ENCODE measurements around the gene CDK12. TPM values are rescaled to one million over a fixed set of nuclear protein-coding genes. Genes with fewer than 3 reads are reported as not detected.

Gene CDK12
- total RNA-seq, 2 donors from 2014 or later, result 37.7 to 75.8 TPM

- Histone ChIP-seq H3K36me3 (peaks cover 0 to 2% of the 10 kb centered on the region in 2 donors), H3K4me3 (no peak overlapping the region), H3K9me3 (no peaks in the 10 kb centered on the region), H3K27me3 (replicated peaks; ENCODE audit: insufficient read depth) (no peaks in the 10 kb centered on the region), H3K27ac (no peak overlapping the region), H3K4me1 (replicated peaks) (no peaks in the 10 kb centered on the region)
- DNase-seq (ENCODE audit: low spot score), result no peak
- intact Hi-C loops (cut with DNase I), result no loop called here
- TF ChIP-seq, protein P1, sequence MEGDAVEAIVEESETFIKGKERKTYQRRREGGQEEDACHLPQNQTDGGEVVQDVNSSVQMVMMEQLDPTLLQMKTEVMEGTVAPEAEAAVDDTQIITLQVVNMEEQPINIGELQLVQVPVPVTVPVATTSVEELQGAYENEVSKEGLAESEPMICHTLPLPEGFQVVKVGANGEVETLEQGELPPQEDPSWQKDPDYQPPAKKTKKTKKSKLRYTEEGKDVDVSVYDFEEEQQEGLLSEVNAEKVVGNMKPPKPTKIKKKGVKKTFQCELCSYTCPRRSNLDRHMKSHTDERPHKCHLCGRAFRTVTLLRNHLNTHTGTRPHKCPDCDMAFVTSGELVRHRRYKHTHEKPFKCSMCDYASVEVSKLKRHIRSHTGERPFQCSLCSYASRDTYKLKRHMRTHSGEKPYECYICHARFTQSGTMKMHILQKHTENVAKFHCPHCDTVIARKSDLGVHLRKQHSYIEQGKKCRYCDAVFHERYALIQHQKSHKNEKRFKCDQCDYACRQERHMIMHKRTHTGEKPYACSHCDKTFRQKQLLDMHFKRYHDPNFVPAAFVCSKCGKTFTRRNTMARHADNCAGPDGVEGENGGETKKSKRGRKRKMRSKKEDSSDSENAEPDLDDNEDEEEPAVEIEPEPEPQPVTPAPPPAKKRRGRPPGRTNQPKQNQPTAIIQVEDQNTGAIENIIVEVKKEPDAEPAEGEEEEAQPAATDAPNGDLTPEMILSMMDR (IDR thresholded peaks at IDR 0.05), result no peak
- TF ChIP-seq POLR2A (IDR thresholded peaks at IDR 0.05) (no peak), POLR2AphosphoS5 (IDR thresholded peaks at IDR 0.05) (no peak)
- WGBS, result 62% methylated on average over 1 of the region's 1 CpG
These were observed 107.8 kb downstream of the CDK12 start for GRCh38 chr17:39569126-39569525.

- Histone ChIP-seq H3K4me3 (no peak overlapping the region), H3K27me3 (replicated peaks; ENCODE audit: insufficient read depth) (no peaks in the 10 kb centered on the region), H3K9me3 (no peaks in the 10 kb centered on the region), H3K4me1 (replicated peaks) (no peaks in the 10 kb centered on the region), H3K36me3 (no peaks in the 10 kb centered on the region), H3K27ac (no peak overlapping the region)
- 83% methylated on average over 2 of the region's 2 CpGs for WGBS
- DNase-seq (ENCODE audit: low spot score), result no peak
- TF ChIP-seq, protein P1 (IDR thresholded peaks at IDR 0.05), result no peak
- no peak for TF ChIP-seq POLR2A (IDR thresholded peaks at IDR 0.05)
- intact Hi-C loops (cut with DNase I), result no loop called here
These were observed 110.8 kb downstream of the CDK12 start for GRCh38 chr17:39572121-39572520.

DNA sequence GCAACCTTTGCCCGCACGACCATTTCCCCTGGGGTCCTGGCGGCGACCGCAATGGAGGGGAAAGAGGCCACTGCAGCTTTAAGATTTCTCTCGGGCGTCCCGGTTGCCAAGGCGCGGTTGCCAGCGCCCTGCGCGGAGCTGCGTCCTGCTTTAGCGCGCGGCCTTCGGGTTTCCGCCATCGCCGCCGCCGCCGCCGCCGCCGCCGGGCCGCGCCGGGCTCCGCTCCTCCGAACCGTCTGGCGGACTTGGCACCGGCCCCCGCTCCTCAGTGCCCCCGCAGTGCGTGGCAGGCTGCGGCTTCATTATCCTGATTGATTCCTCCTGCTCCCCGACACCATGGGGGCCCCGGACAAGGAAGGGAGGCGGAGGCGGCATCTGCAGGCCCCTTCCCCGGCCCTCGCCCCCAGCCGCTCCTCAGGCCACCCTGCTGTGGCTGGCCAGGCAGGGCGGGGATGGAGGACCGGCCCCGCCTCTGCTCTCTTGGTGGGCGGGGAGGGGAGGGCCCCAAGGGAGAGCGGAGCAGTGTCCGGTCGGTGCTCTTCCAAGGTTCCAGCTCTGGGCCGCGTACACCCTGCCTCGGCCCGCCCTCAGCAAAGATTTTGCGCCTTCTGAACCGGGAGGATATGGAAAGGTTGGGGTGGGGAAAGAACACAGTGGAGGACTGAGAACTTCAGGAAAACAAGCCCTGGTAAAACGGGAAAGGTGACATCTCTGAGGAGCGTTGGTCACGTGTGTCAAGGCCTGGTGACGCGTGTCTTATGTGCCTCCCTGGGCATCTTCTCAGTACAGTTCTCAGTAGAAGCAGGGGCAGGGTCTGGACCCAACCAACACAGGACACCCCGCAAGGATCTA lies 112.4 kb downstream of the CDK12 start:
- Histone ChIP-seq H3K36me3 (no peaks in the 10 kb centered on the region), H3K27ac (peak overlapping the region; percentile 91 to 93), H3K27me3 (replicated peaks; ENCODE audit: insufficient read depth) (no peaks in the 10 kb centered on the region), H3K4me3 (peak overlapping the region; percentile 60 to 70), H3K4me1 (replicated peaks) (no peaks in the 10 kb centered on the region), H3K9me3 (no peaks in the 10 kb centered on the region)
- TF ChIP-seq, protein P1 (IDR thresholded peaks at IDR 0.05), result no peak
- TF ChIP-seq POLR2AphosphoS5 (IDR thresholded peaks at IDR 0.05), result peak; percentile 71
- no peak for TF ChIP-seq POLR2A (IDR thresholded peaks at IDR 0.05)
- peak; percentile 75 for DNase-seq (ENCODE audit: low spot score)
- WGBS, result 1% methylated on average over 63 of the region's 66 CpGs
- intact Hi-C loops (cut with DNase I), result no loop called here

- TF ChIP-seq, protein P1 (IDR thresholded peaks at IDR 0.05), result no peak
- no peak for TF ChIP-seq POLR2A (IDR thresholded peaks at IDR 0.05)
- TF ChIP-seq POLR2AphosphoS5 (IDR thresholded peaks at IDR 0.05), result no peak
- 32% methylated on average over 7 of the region's 7 CpGs for WGBS
- intact Hi-C loops (cut with DNase I), result no loop called here
These were observed 114.9 kb downstream of the CDK12 start for GRCh38 chr17:39576187-39576586.

DNA sequence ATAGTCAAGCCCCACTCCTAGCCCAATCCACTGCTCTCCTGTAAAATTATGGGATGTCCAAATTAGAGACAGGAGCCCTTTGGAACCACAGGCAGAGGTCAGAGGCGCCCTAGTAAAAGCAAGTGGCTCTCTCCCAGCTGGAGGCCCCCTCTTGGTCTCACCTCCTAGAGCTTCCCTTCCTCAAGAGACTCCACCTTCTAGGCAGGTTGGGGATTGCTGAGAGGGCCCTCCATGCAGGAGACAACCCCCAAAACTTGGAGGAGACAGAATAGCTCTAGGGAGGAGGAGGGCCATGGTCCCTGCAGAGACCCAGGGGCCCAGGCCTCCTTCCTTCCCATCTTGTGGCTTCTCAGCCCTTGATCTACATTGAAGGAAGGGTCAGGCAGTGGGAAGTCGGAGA lies 117.0 kb downstream of the CDK12 start:
- intact Hi-C loops (cut with DNase I), result no loop called here
- Histone ChIP-seq H3K4me3 (no peak overlapping the region), H3K9me3 (no peaks in the 10 kb centered on the region), H3K36me3 (no peaks in the 10 kb centered on the region), H3K27me3 (replicated peaks; ENCODE audit: insufficient read depth) (no peaks in the 10 kb centered on the region), H3K4me1 (replicated peaks) (no peaks in the 10 kb centered on the region), H3K27ac (no peak overlapping the region)
- 86% methylated on average over 2 of the region's 2 CpGs for WGBS
- DNase-seq (ENCODE audit: low spot score), result no peak
- TF ChIP-seq POLR2A (IDR thresholded peaks at IDR 0.05) (no peak), POLR2AphosphoS5 (IDR thresholded peaks at IDR 0.05) (no peak)
- TF ChIP-seq, protein P1 (IDR thresholded peaks at IDR 0.05), result no peak

More at GRCh38 chr17:39576187-39576586, 114.9 kb downstream of the CDK12 start:
- Histone ChIP-seq H3K36me3 (no peaks in the 10 kb centered on the region), H3K4me1 (replicated peaks) (no peaks in the 10 kb centered on the region), H3K4me3 (no peak overlapping the region), H3K9me3 (no peaks in the 10 kb centered on the region), H3K27me3 (replicated peaks; ENCODE audit: insufficient read depth) (no peaks in the 10 kb centered on the region), H3K27ac (no peak overlapping the region)
- DNase-seq (ENCODE audit: low spot score), result no peak

Data from prostate gland (tissue), 2 donors.